HUDEP-2 (cell line): Measurements from ENCODE around the gene TMEM169.

Experiments
- DNase-seq, 76 experiments: peaks; one replicate each; lab custom pipeline; 2025; ENCODE audit not compliant: unreplicated experiment in 76 of 76; lab: John Stamatoyannopoulos, UW

TMEM169 gene

GRCh38 chr2:216081487-216082116 is at the start of gene TMEM169, which contains the start of gene PECR:
TMEM169 (plus strand) TSS chr2:216081919; CDS start chr2:216095964, 14,045 bp downstream.
PECR (minus strand) TSS chr2:216081809; CDS start chr2:216081741, 68 bp downstream.
- peak in 62 of 76 experiments; percentile 2 to 74 (median 52) for DNase-seq

GRCh38 chr2:216031960-216032689 is 49.6 kb upstream of the TMEM169 start:
- DNase-seq, result no peak

GRCh38 chr2:216033403-216033802 is 48.3 kb upstream of the TMEM169 start:
- no peak for DNase-seq

DNA sequence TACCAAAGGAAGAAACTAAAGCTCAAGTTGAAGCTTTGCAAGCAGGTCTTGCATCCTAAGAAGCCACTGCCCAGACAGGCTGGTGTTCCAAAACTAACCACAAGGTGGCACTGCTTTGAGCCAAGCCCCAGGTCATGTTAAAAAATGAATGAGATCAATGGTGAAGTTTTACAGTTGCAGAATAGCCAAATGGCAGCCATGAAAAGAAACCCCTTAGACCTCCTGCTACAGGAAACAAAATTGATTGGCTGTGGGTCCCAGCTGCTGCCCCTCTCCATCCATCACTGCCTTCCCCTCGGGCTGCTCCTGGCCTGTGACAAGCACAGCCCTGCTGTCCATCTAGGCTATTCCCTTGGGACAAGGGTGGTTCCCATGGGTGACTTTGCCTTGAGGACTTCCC is 47.7 kb upstream of the TMEM169 start:
- DNase-seq, result peak in 58 of 76 experiments; percentile 4 to 71 (median 41)

- DNase-seq, result no peak
Observed at GRCh38 chr2:216039918-216040317, 41.8 kb upstream of the TMEM169 start.

GRCh38 chr2:216041438-216041837 is 40.3 kb upstream of the TMEM169 start:
- no peak for DNase-seq

DNA sequence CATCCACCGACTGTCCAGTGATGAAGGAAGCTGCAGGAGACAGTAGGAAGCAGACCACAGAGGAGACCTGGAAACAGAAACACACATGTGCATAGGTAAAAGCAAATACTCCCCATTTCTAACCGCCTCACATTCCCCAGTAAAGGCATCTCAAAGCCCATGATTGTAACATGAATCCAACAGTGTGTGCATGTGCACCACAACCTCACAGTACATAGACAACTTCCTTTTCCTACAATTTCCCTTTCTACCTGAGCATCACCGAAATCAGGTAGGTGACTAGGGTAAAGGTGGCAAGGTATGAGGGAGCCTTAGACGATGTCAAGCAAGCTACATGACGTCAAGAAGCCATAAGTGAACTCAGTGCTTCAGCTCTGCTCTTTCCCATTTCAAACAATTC is 37.8 kb upstream of the TMEM169 start:
- no peak for DNase-seq

- no peak for DNase-seq
Observed at GRCh38 chr2:216044883-216045486, 36.7 kb upstream of the TMEM169 start.

DNA sequence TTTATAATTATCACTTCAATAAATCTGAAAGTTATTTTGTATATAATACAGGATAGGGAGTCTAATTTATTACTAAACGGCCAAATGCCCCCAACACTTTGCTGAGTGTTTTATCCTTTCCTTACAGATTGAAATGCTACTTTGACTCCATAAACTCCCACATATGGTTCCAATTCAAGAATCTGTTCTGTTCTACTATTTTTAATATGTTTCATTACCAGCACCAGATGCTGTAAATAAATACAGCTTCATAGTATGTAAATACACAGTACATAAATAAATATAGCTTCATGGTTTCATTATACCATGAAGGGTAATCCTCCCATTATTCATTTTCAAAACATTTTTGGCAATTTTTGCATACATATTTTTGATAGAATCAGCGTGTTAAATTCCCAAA is 34.3 kb upstream of the TMEM169 start:
- no peak for DNase-seq

- no peak for DNase-seq
Observed at GRCh38 chr2:216049452-216049851, 32.3 kb upstream of the TMEM169 start.

DNA sequence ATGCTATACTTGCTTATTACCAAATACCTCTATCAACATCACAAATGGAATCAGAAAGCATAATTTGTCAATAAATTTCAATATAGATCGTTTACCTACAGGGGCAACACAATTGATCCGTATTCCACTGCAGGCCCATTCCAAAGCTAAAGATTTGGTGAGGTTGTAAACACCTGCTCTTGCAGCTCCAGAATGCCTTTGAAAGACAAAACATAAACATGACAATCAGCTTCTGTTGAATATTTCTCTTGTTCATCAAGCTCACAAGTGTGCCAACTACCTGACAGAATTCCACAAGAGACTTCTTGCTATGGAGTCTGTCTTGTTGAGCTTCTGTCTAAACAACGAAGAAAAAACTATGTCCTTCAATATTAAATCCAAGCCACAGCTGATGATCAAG is 30.4 kb upstream of the TMEM169 start:
- DNase-seq, result no peak

- DNase-seq, result no peak
Observed at GRCh38 chr2:216052420-216052819, 29.3 kb upstream of the TMEM169 start.

- DNase-seq, result no peak
Observed at GRCh38 chr2:216055680-216056079, 26.0 kb upstream of the TMEM169 start.

DNA sequence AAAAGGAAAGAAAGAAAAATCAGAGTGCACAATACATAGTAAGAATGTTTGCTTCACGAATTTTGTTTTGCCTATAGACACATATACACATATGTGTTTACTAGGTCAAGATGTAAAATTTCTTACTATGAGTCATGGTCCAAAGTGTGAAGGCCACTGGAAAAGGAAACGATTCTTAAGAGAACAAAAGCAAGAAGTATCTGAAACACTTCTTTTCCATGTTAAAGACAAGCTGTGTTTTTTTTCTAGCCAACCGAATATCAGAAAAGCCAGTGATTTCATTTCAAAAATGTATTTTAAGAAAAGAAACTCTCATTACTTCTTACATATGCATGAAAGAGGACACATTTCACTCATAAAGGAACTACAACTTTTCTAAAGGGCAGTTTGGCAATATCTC is 25.0 kb upstream of the TMEM169 start:
- no peak for DNase-seq

GRCh38 chr2:216057688-216058193 is 24.0 kb upstream of the TMEM169 start:
- no peak for DNase-seq

GRCh38 chr2:216059233-216059834 is 22.4 kb upstream of the TMEM169 start:
- peak in 2 of 76 experiments; percentile 3 to 14 for DNase-seq

DNA sequence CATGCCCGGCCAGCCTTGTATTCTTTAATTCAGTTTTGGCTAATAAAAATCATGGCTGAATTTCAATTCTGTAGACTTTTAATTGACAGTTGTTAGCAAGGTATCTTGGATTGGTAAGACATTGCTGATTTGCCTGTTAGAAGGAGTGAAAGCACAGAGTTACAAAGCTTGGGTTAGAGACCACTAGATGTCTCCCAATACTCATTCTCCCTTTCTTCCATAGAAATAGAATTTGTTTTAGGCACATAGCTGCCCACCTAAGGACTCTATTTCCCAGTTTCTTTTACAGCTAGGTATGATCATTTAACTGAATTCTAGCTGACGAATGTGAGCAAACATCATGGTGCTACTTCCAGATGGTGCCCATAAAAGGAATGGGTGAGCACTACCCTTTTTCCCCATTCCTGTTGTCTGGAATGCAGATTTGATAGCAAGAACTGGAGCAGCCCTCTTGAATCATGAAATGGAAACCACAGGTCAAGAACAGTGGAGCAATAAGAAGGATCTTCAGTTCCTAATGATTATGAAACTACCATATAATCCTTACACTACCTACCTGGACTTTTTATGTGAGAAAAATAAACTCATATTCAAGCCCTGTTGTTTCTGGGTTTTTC is 17.6 kb upstream of the TMEM169 start:
- DNase-seq, result no peak

GRCh38 chr2:216064665-216065064 is 17.1 kb upstream of the TMEM169 start:
- no peak for DNase-seq

DNA sequence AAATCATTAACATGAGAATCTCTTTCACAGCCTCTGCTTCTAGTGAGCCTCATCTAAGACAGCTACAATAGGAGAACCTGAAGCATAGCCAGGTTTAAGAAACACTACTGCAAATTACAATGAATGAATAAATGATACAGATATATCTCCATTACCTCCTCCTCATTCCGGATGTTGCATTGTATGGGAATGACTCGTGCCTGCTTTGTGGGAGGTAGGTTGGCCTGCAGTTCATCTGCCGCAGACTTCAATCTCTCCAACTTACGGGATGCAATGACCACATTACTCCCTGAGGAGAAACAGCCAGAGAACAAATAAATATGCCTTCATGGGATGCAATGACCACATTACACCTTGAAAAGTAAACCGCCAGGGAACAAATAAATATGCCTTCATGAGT is 15.5 kb upstream of the TMEM169 start:
- DNase-seq, result no peak

GRCh38 chr2:216069028-216069427 is 12.7 kb upstream of the TMEM169 start:
- no peak for DNase-seq

- DNase-seq, result no peak
Observed at GRCh38 chr2:216070195-216070594, 11.5 kb upstream of the TMEM169 start.
